ENCODE measurements around the gene AHNAK.

DNA sequence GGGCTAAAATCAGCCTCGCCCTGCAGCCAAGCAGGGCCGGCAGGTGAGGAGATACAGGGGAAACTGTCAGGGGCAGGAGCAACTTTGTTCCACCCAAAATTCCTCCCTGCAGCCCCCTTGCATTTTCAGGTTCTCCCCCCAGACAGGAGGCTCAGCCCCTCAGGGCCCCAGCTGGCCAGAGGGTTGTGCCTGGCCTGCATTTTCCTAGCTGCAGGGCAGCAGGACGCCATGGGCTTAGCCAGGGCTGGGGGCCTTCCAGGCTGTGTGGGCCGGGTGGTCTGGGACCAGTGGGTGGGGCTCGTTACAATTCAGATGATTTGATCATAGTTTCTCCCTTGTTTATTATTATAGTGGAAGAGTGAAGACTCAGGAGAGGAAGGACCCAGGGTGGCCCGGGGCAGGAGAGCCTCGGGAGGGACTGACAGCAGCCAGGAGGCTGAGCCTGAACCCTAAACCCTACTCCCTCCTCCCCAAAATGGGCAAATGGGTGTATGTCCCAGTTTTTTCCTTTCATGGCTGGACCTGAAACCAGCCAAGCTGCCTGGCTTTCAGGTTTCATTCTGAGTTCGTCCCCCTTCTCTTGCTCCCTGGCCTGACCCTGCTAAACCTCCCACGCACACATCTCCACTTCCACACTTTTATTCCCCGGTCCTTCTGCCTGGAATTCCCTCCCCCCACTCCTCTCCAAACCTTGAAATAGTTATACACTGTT is 40.0 kb downstream of the AHNAK start:
- TF ChIP-seq, protein P1, sequence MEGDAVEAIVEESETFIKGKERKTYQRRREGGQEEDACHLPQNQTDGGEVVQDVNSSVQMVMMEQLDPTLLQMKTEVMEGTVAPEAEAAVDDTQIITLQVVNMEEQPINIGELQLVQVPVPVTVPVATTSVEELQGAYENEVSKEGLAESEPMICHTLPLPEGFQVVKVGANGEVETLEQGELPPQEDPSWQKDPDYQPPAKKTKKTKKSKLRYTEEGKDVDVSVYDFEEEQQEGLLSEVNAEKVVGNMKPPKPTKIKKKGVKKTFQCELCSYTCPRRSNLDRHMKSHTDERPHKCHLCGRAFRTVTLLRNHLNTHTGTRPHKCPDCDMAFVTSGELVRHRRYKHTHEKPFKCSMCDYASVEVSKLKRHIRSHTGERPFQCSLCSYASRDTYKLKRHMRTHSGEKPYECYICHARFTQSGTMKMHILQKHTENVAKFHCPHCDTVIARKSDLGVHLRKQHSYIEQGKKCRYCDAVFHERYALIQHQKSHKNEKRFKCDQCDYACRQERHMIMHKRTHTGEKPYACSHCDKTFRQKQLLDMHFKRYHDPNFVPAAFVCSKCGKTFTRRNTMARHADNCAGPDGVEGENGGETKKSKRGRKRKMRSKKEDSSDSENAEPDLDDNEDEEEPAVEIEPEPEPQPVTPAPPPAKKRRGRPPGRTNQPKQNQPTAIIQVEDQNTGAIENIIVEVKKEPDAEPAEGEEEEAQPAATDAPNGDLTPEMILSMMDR (IDR thresholded peaks at IDR 0.05), result no peak
- TF ChIP-seq POLR2AphosphoS5 (IDR thresholded peaks at IDR 0.05) (no peak), EP300 (IDR thresholded peaks at IDR 0.05) (no peak), POLR2A (IDR thresholded peaks at IDR 0.05) (no peak)

All from stomach (tissue), 4 donors.